HG02759 (cell line): Measurements from ENCODE around the gene PYROXD2.
"Not testable (repeated sequence)": the region's sequence is repeated elsewhere in the genome, so short reads cannot be mapped to it uniquely, and the experiment has no call there.

Experiments used
- ATAC-seq: cut with Tn5 transposase; IDR thresholded peaks from one replicate; pipeline ENCODE4 v1.9.1; 2021; ENCODE audit warnings: mild to moderate bottlenecking, moderate library complexity; ENCODE audit not compliant: unreplicated experiment

Gene PYROXD2

DNA sequence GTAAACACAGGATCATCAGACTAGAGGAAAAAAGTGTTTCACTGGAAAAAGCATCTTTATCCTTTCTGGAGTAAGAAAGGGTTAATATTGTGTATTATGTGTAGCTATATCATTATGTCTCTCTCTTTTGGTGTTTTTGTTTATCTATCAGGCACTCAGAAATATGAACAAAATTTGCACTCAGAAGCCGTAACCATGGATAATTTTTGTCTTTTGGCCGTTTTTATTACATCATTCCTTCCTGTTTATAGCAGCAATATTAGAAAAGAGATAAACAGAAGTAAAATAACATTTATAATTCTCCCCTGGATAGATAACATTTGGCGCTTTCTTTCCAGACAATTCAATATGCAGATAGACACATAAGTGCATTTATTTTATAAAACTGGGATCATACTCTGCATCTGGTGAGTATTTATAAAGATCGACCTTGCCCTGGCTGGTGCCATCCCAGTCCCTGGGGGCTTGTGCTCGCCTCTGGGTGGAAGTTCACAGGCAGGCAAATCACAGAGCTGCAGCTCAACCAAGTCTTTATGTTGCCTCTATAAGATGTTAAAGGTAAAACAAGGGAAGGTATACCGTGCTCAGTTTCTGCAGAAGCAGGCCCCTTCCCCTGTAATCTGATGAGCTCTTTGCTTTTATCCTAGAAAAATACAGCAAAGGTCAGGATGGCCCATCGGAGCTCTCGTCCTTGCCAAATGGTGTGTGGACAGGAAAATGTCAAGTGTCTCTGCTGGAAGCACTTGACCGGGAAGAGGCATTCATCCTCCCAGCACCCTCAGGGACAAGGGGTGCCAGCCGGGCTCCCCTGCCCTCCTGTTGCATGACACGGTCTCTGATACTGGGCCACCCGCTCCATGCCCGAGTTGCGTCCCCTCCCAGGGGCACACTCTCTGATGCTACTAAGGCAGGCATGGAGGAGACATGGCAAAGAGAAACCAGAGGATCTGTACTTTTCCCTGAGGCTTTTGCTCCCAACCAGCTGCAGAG lies 43.9 kb downstream of the PYROXD2 start:
- ATAC-seq, result no peak

DNA sequence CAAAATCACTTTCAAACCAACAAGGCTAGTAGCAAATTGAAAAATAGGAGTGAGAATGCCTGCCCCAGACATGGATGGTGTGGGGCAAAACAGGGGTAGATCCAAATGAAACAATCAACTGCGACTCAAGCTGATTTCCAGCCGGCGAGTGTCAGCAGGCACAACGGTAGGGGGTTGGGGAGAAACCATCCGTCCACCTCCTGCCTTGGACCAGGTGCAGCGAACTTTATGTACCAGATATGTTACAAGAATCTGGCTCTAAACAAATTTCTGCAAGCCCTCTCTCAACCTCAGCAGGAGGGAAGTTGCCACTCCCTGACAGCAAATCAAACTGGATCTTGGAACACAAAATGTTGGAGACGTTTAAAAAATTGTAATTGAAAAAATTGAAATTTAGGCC lies 45.2 kb downstream of the PYROXD2 start:
- ATAC-seq, result no peak

DNA sequence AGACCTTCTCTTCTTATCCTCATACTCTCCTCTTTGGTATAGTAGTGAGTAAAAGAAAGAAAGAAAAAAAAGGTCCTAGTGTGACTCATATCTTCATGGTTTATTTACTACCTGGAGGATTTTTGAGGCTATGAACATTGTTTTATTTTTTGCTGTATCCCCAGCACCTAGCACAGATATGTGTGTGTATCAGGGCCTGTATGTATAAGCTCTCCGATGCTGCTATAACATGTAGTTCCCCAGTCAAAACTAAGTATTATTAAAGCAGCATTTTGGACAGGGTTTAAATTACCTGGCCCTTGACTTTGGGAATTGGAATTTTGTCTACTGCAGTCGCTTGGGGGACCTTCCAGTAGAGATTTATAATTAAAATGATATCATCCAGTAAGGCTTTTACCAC lies 46.3 kb downstream of the PYROXD2 start:
- ATAC-seq, result no peak

DNA sequence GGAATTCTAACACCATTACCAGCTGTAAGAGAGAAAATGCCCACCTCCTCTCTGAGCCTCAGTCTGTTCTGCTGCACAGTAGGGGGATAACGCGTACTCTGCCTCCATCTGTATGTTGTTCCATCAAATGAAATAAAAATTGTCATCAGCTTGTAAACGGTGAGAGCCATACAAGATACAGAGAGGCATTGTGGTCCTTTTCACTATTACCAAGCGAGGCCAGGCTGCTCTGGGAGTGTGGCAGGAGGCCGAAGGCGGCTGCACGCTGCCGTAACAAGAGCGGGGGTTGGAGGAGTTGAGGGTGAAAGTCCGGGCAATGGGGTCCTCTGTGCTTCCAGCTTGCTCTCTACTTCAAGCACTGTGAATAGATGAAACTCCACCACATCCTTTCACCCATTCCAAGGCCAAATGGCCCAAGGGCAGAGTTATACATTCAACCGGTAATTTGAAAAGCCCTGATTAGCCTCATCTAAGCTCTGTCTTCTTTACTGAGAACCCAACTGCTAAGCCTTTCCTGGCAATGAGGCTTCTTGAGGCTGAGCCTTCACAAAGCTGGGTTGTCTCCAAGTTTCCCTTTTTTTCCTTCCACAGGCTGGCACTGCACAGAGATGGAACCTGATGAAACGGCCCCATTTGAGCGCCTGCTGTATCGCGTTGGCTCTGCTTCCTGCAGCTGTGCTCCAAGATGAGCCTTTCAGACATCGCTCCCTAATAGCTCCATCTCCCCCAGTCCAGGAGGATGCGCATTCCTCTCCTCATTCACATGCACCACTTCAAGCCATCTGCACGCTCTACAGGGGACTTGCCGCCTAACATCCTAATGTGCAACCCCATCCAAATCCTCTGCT lies 47.2 kb downstream of the PYROXD2 start:
- no peak for ATAC-seq

DNA sequence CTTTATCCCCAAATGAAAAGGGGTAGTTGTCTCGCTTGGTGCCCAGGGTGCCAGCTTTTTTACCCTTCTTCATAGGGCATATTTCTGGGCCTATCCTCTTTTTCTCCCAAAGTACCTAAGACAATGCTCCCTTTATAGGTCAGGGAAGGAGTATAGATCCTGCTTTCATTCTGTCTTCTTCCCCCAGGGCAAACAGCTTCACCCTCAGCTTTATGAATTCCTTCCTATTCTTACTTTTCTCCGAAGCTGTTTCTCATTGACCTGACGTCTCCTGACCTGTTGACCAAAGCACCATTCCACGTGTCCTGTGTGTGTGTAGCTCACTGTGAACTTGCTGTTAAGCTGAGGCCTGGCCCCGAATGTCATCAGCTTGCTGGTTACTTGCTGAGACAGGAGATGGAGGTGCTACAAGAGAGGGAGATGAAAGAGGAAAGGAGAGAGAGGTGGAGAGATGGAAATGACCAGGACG lies 48.9 kb downstream of the PYROXD2 start:
- no peak for ATAC-seq

DNA sequence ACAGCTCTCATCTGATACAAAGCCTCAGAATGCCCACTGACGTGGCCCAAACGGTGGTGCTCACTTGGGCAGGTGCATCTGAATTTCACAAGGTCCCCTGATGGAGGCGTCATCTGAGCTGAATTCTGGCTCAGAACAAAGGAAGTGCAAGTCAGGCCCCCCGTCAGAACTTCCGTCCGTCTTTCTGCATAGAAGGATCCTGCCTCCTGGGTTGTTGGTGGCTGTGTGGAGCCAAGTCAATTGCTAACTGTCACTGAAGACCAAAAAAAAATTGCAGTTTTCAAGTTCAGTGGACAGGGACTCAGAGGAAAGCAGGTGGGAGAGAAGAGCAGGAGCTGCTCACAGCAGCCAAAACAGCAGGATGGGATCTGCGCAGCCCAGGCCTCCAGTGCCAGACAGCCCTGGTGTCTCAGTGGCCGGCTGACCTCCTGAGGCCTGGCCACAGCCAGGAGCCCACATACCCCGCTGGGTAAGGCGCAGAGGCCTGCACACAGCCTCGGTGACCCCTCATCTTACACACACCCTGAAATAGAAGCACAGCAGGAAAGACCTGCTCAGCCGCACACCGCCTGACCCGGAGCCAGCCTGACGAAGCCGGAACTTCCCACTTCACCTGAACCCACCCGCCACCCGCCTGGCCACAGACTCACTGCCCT lies 49.4 kb downstream of the PYROXD2 start:
- ATAC-seq, result no peak

DNA sequence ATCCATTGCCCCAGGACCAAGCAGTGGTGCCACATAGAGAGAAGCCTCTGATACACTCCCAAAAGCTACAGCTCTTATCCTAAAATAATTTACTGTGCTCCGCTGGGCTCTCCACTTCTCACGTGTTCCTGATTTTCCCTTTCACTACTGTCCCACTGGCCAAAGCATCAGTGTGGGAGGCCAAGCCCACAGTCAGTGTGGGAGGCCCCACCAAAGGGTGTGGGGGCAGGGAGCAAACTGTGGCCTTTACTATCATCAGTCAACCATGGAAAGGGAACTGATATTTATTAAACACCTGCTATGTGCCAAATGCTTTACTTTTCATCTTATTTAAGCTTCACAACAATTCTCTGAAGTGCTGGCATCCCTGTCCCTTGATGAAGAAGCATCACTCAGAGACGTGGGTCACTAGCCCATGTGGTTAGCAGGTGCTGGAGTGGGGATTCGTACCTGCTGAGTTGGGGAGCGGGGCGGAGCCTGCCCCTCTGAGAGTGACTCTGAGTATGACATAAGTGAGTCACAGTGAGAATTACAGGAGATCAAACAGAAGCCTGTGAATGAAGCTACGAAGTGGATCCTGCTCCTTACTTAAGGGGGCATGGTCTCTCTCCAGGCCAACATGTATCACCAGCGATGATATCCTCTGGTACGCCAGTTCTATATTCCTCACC lies 50.4 kb downstream of the PYROXD2 start:
- no peak for ATAC-seq

DNA sequence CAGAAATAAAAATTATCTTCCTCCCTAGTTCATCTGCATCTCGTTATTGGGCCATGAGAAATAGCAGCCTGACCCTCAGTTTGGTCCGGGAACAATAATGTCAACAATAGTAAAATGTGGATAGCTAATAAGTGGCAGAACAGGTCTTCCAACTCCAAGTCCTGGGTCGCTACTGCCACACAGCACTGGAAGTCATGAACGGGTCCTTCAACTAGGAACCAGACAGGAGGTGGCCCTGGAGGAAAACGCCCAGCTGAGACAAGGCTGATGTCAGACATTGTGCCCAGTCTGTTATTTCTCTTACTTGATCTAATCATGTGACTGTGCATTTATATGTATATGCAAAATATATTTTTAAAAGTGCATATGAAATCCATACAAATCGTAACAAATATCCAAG lies 51.8 kb downstream of the PYROXD2 start:
- ATAC-seq, result no peak

DNA sequence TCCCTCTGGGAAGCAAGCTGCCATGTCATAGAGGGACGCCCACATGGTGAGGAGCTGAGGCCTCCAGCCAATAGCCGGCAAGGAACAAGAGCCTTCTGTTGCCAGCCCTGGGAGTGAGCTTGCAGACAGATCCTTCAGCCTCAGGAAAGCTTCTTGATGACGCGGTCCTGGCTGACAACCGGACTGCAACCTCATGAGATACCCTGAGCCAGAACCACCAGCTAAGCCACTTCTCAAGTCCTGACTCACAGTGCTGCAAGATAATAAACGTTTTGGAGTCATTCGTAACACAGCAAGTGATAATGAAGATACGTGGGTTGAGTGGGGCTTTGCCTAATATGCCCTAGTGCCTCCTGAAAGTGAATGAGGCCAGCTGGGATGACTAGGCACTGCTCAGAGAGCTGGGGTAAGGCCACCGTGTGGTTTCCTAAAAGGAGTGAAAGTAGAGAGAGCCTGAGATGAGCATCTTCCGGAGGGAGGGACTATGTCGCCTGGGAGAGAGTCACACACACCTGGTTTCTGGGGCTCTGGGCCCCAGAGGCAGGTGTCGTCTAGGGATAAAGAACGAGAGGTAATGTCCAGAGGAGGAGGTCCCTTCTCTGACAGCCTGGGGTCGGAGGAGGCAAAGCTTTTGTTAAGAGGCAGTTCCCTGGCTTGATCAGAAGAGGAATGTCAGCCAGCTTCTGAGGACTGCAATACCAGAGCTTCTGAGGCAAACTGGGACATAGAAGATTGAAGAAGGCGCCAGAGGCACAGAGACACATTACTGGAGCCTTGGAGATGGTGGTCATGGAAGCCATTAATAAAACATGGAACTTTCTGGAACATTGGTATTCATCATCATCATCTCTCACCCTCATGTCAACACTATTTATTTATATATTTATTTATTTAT lies 53.6 kb downstream of the PYROXD2 start:
- ATAC-seq, result peak; percentile 95

DNA sequence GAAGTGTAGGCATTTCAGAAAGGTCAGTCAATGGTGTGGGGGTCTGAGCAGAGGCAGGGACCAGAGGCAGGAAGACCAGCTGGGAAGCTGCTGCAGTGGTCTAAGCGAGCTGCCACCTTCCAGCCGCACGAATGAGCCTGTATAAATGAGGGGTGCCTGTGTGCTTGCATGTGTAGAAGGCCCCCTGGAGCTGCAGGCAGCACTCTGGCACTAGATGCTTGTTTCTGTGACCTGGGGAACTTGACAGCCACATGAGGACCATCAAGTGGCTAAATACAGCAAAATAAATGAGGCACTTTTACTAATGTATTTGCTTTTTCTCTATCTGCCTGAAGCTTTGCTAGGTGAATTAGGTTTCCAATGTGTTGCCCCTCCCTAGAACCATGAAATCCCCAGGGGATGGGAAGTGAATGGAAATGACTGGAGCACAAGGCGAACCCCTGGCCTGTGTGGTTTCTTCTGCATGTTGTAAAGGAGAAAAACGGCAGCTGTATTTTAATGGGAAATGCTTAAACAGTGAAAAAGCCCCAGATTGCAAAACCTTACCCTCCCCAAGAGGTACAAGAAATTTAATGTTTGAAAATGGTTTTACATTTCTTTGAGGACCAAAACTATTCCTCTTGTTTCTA lies 57.7 kb downstream of the PYROXD2 start:
- no peak for ATAC-seq

DNA sequence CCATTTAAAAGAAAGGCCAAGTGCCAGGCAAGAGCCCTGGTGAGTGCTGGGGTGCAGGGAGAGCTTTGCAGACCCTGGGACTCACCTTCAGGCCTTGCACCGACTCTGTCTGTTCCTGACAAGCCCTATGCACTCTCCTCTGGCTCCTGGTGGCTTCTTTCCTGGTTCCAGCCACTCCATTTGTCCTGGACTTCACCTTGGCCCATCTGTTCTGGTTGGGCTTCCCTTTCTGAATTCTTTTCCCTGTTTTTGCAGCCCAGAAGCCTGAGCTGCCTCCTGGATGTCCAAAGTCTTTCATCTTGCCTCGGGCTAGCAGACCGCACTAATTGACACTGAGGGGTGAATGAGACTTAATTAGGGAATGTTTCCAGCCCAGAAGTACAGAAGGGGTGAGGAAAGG lies 60.5 kb downstream of the PYROXD2 start:
- no peak for ATAC-seq

DNA sequence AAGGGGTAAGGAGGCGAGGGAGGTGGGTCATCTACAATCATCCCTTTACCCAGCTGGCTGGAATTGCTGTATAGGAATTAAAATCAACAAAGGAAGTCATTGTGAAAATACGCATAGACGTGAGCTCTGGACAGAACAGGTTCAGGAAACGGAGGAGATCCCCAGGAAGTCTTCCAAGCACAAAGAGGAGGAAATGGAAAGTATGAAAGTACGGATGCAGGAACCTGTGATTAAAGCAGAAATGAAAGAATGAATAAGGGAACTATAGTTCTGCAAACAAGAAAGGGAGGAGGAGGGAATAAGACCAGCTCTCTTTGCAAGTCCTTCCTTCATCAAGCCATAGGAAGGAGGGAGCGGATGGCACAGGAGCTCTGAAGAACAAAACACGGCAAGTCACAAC lies 61.8 kb downstream of the PYROXD2 start:
- no peak for ATAC-seq

DNA sequence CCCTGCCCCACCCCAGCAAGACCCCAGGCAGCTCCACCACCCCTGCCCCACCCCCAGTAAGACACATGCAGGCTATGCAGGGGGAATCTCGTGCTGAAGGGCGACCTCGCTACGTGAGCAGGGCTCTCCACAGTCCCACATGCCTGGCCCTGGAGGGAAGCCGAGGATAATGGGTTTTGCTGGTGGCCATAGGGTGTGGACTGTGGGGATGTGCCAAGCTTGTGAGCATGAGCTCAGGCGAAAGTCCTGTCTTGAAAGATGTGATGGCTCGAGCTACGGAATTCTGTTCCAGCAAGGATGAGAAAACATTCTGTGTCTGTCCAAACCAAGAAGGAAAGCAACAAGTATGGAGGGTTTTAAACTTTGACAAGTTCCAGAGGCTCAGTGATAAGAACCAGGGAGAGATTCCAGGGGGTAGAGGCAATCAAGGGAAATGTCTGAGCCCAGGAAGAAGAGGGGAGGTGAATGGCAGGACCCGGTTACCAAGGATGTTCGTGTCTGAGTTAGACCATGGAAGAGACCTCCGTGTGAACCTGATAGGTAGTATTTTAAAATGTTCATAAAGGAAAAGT lies 63.1 kb downstream of the PYROXD2 start:
- ATAC-seq, result no peak

DNA sequence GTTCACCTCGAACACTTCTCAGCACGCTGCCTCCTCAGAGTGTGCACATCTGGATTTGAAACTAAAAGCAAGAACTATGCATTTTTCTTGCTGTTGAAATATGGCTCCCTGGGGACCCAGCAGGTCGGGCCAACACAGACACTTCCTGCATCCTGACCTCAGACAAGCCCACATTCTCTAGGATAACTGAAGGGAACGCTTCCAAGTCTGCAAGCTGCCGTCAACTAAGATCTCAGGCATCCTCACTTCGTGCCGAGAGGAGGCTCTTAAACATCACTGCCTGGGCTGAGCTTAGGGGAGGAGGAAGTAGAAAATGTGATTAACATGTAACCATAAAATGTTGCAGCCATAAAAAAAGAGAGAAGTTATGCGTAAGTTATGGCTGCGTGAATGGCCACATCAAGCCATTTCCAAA lies 65.5 kb downstream of the PYROXD2 start:
- ATAC-seq, result no peak

DNA sequence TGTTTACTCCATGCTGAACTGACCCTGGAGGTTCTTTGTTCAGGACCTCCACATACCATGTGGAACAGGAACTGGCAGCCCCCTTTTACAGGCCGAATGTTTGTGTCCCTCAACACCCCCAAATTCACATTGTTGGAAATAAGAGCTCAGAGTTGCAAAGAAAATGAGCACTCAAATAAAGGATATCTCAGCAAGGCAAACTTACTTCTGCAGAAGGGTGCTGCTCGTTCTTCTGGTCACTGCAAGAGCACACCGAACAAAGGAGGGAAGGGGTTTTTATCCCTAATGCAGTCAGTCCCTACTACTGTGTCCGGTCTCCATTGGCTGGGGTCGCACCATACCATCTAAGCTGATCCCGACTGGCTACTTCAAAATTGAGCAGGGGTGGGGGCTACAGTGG lies 68.1 kb downstream of the PYROXD2 start:
- ATAC-seq, result no peak

DNA sequence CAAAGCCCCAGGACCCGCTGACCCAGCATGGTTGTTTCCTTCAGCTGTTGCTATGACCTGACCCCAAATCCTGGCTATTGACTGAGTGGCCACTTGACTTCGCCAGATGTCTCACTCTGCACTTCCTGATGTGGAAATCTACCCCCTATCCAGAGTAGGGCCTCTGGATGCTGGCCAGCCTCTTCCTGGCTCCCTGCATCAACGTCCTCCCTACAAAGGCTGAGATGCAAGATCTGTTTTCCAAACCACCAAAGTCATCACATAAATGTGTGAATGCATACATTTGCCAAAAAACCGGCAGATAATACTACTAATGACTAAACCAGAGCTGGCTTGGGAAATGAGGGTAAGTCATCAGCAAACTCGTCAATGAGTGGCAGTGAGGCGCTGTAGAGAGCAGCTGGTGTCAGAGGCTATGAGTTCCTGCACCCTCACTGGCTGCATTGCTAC lies 70.4 kb downstream of the PYROXD2 start:
- ATAC-seq, result no peak

DNA sequence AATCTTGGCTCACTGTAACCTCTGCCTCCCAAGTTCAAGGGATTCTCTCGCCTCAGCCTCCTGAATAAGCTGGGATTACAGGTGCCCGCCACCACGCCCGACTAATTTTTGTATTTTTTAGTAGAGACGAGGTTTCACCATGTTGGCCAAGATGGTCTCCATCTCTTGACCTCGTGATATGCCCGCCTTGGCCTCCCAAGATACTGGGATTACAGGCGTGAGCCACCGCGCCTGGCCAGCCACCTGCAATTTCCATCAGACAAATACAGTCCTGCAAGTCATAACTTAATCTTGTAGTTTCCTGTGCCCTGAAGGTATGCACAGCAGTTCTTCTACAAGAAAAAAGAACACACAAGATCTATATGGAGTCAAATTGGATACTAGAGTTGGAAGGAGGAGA lies 73.3 kb downstream of the PYROXD2 start:
- ATAC-seq, result not testable (repeated sequence)

DNA sequence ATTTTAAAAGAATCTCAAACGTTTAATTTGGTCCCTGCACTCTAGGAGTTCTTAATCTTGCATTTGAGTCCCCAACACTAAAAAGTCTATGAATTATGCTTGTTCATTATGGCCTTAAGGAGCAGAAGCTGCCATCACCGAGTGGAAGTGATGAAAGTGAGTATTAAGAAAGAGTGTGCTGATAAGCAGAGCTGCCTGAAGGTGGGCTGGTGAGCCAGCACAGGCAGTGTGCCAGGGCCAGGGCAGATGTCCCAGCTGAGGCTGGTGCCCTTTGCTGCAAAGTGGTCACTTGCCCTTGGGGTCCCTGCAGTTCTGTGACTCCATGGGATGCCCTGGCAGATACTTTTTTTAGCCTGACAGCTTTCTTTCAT lies 74.1 kb downstream of the PYROXD2 start:
- no peak for ATAC-seq
